GM23248 (cell line): ENCODE data around the gene SGPL1. TPM values are rescaled to one million over a fixed set of nuclear protein-coding genes. Genes with fewer than 3 reads are reported as not detected.

Experiments
- DNase-seq: peaks from one replicate; pipeline ENCODE4 v3.0.0-alpha.2; 2015
- H2AFZ ChIP-seq: fragments of 200-600 bp; sonication (generic); 2 replicates; pipeline ENCODE4 v1.6.1; 2016; ENCODE audit warnings: antibody characterized with exemption
- H3F3A ChIP-seq: fragments of 200-600 bp; sonication (generic); 2 replicates; pipeline ENCODE4 v1.6.1; 2016; ENCODE audit warnings: mild to moderate bottlenecking, antibody characterized with exemption, mixed run types; ENCODE audit not compliant: insufficient read depth
- H3K27ac ChIP-seq: fragments of 200-600 bp; sonication (generic); 2 replicates; pipeline ENCODE4 v1.5.1; 2016; ENCODE audit warnings: mild to moderate bottlenecking
- H3K27me3 ChIP-seq: fragments of 200-600 bp; sonication (generic); replicated peaks from 2 replicates; pipeline ENCODE4 v1.6.1; 2016; ENCODE audit warnings: mild to moderate bottlenecking; ENCODE audit not compliant: insufficient read depth
- H3K36me3 ChIP-seq: fragments of 200-600 bp; sonication (generic); 2 replicates; pipeline ENCODE4 v1.6.1; 2016; ENCODE audit warnings: low read depth, mild to moderate bottlenecking
- H3K4me1 ChIP-seq: fragments of 200-600 bp; sonication (generic); 2 replicates; pipeline ENCODE4 v1.6.1; 2016; ENCODE audit warnings: mild to moderate bottlenecking; ENCODE audit not compliant: insufficient read depth
- H3K4me2 ChIP-seq: fragments of 200-600 bp; sonication (generic); one replicate; pipeline ENCODE4 v1.6.1; 2016; ENCODE audit warnings: mild to moderate bottlenecking; ENCODE audit not compliant: unreplicated experiment
- H3K4me3 ChIP-seq: fragments of 200-600 bp; sonication (generic); 2 replicates; pipeline ENCODE4 v1.5.1; 2016; ENCODE audit warnings: mild to moderate bottlenecking
- H3K79me2 ChIP-seq: fragments of 200-600 bp; sonication (generic); 2 replicates; pipeline ENCODE4 v1.6.1; 2016; ENCODE audit warnings: mild to moderate bottlenecking; ENCODE audit not compliant: insufficient read depth
- H3K9ac ChIP-seq: fragments of 200-600 bp; sonication (generic); 2 replicates; pipeline ENCODE4 v1.6.1; 2016; ENCODE audit warnings: mild to moderate bottlenecking
- H3K9me2 ChIP-seq: fragments of 200-600 bp; sonication (generic); 2 replicates; pipeline ENCODE4 v1.6.1; 2016; ENCODE audit warnings: mixed run types, mild to moderate bottlenecking, moderate library complexity; ENCODE audit not compliant: insufficient read depth
- H3K9me3 ChIP-seq: fragments of 200-600 bp; sonication (generic); one replicate; pipeline ENCODE4 v1.6.1; 2017; ENCODE audit warnings: low read depth
- H4K20me1 ChIP-seq: fragments of 200-600 bp; sonication (generic); 2 replicates; pipeline ENCODE4 v1.6.0; 2016; ENCODE audit not compliant: insufficient read depth
- EZH2 ChIP-seq: fragments of 200-600 bp; sonication (generic); IDR thresholded peaks from 2 replicates; pipeline ENCODE4 v1.6.1; 2018; ENCODE audit warnings: antibody characterized with exemption, mild to moderate bottlenecking; ENCODE audit not compliant: insufficient read depth, poor library complexity, severe bottlenecking
- EZH2phosphoT487 ChIP-seq: fragments of 200-600 bp; sonication (generic); IDR thresholded peaks from 2 replicates; pipeline ENCODE4 v1.6.1; 2018; ENCODE audit warnings: antibody characterized with exemption, moderate library complexity, mild to moderate bottlenecking, low read depth; ENCODE audit not compliant: insufficient read depth
- WGBS, 2 experiments: methylation state at CpG; one replicate each; pipeline ENCODE4 v1.1.6; 2015 to 2017; ENCODE audit warnings: low lambda C conversion rate in 2 of 2, low coverage in 1 of 2; ENCODE audit errors: missing lambda C conversion rate in 2 of 2; 5-methylcytosine and 5-hydroxymethylcytosine counted together
- in situ Hi-C: fragments of 300-500 bp; cut with MboI; formaldehyde crosslinking; loops from 2 replicates; pipeline ENCODE4 v1.15.0; 2020
- polyA plus RNA-seq: library from polyadenylated mRNA; unstranded; fragments of >200 nt; fragmentation: Nextera tagmentation; extraction: Ambion mirVana; gene quantifications from 2 replicates; pipeline ENCODE4 v1.2.1, GENCODE V29; 2016
- total RNA-seq: library from RNA; depleted of rRNA; stranded (reverse); fragments of >200 nt; shearing (Covaris generic); gene quantifications from 2 replicates; pipeline ENCODE4 v1.2.3, GENCODE V29; 2014

The SGPL1 gene
- total and polyA plus RNA-seq, 2 experiments from 2014 or later, result 18.2 to 27.5 TPM

GRCh38 chr10:70837660-70838059 is 21.9 kb downstream of the SGPL1 start:
- H3K79me2 ChIP-seq, result peaks cover 82% of the 10 kb centered on the region
- in situ Hi-C loops, result no loop called here
- no peak overlapping the region for H3K27ac ChIP-seq

GRCh38 chr10:70838270-70838805 is 22.6 kb downstream of the SGPL1 start:
- Histone ChIP-seq H2AFZ (no peak overlapping the region), H3F3A (peaks cover 35% of the 10 kb centered on the region), H3K4me1 (peaks cover 34% of the 10 kb centered on the region), H3K79me2 (peaks cover 89% of the 10 kb centered on the region), H3K27ac (no peak overlapping the region), H3K4me3 (no peak overlapping the region), H3K4me2 (no peak overlapping the region), H3K27me3 (no peaks in the 10 kb centered on the region), H3K36me3 (no peaks in the 10 kb centered on the region; the same call in 1 of the 2 replicates), H3K9ac (no peak overlapping the region), H3K9me3 (no peaks in the 10 kb centered on the region), H3K9me2 (no peaks in the 10 kb centered on the region), H4K20me1 (0 out of 2 replicates have a peak, but pooled peaks cover 4% of the 10 kb centered on the region)
- in situ Hi-C loops, result no loop called here
- peak; percentile 15 for DNase-seq
- TF ChIP-seq EZH2phosphoT487 (no peak), EZH2 (no peak)
- WGBS, 2 experiments, result 79 to 84% methylated on average over 4 of the region's 4 CpGs

More at GRCh38 chr10:70837660-70838059, 21.9 kb downstream of the SGPL1 start:
- peaks cover 41% of the 10 kb centered on the region for H3F3A ChIP-seq
- no peak overlapping the region for H3K9ac ChIP-seq
- H4K20me1 ChIP-seq, result 0 out of 2 replicates have a peak, but pooled peaks cover 4% of the 10 kb centered on the region
- WGBS, 2 experiments, result 96 to 100% methylated on average over 3 of the region's 3 CpGs
- H3K4me3 ChIP-seq, result no peak overlapping the region
- no peaks in the 10 kb centered on the region for H3K27me3 ChIP-seq
- no peaks in the 10 kb centered on the region for H3K9me3 ChIP-seq
- H2AFZ ChIP-seq, result no peak overlapping the region
- TF ChIP-seq EZH2, result no peak
- TF ChIP-seq EZH2phosphoT487, result no peak
- H3K4me1 ChIP-seq, result peaks cover 39% of the 10 kb centered on the region
- H3K9me2 ChIP-seq, result no peaks in the 10 kb centered on the region
- no peaks in the 10 kb centered on the region; the same call in 1 of the 2 replicates for H3K36me3 ChIP-seq
- no peak for DNase-seq
- no peak overlapping the region for H3K4me2 ChIP-seq

GRCh38 chr10:70840836-70841235 is 25.1 kb downstream of the SGPL1 start:
- Histone ChIP-seq H3K79me2 (peaks cover 80% of the 10 kb centered on the region), H2AFZ (no peak overlapping the region), H3K9me2 (no peaks in the 10 kb centered on the region), H3F3A (peaks cover 17% of the 10 kb centered on the region; the same call in 1 of the 2 replicates), H3K27ac (no peak overlapping the region), H3K9me3 (no peaks in the 10 kb centered on the region), H3K4me2 (no peak overlapping the region), H3K4me1 (peaks cover 18% of the 10 kb centered on the region), H3K27me3 (no peaks in the 10 kb centered on the region), H3K4me3 (no peak overlapping the region), H4K20me1 (0 out of 2 replicates have a peak, but pooled peaks cover 4% of the 10 kb centered on the region), H3K36me3 (no peaks in the 10 kb centered on the region; the same call in none of the 2 replicates), H3K9ac (no peak overlapping the region)
- DNase-seq, result no peak
- WGBS, 2 experiments, result 91 to 98% methylated on average over 2 of the region's 2 CpGs
- in situ Hi-C loops, result no loop called here
- TF ChIP-seq EZH2 (no peak), EZH2phosphoT487 (no peak)

- Histone ChIP-seq H3K4me2 (no peak overlapping the region), H2AFZ (no peak overlapping the region), H3K9me2 (no peaks in the 10 kb centered on the region), H3K27me3 (no peaks in the 10 kb centered on the region), H3K9ac (no peak overlapping the region), H3K9me3 (no peaks in the 10 kb centered on the region), H3K36me3 (no peaks in the 10 kb centered on the region; the same call in none of the 2 replicates), H3K4me1 (peaks cover 11% of the 10 kb centered on the region), H3F3A (0 out of 2 replicates have a peak, but pooled peaks cover 10% of the 10 kb centered on the region), H4K20me1 (0 out of 2 replicates have a peak, but pooled peaks cover 4% of the 10 kb centered on the region), H3K79me2 (peaks cover 60% of the 10 kb centered on the region), H3K4me3 (no peak overlapping the region), H3K27ac (no peak overlapping the region)
- in situ Hi-C loops, result no loop called here
- 92 to 100% methylated on average over 2 of the region's 2 CpGs for WGBS, 2 experiments
- no peak for DNase-seq
- TF ChIP-seq EZH2phosphoT487 (no peak), EZH2 (no peak)
These were observed 27.6 kb downstream of the SGPL1 start for GRCh38 chr10:70843333-70843732.
